HepG2 (cell line): Measurements from ENCODE around the gene SCAF4. TPM values are rescaled to one million over a fixed set of nuclear protein-coding genes. Genes with fewer than 3 reads are reported as not detected.

ENCODE experiments used
- CBX2 ChIP-seq, 2 experiments: fragments of 200-600 bp in 1 of 2; sonication (generic); formaldehyde crosslinking in 1 of 2; IDR thresholded peaks; 2 replicates each; pipeline versions ENCODE4 v1.7.0 to v1.8.1; 2018 to 2022; ENCODE audit warnings: low read depth in 2 of 2, low read length in 1 of 2, mild to moderate bottlenecking in 1 of 2, missing genetic modification reagents in 1 of 2
- GTF2F1 ChIP-seq: fragments of 150-350 bp; IDR thresholded peaks from 2 replicates; pipeline ENCODE4 v1.6.1; 2014; ENCODE audit warnings: low read length
- KLF9 ChIP-seq: IDR thresholded peaks from 2 replicates; pipeline ENCODE4 v1.6.1; 2016; ENCODE audit warnings: low read depth
- PHF21A ChIP-seq: sonication (generic); formaldehyde crosslinking; IDR thresholded peaks from 2 replicates; pipeline ENCODE4 v1.5.0; 2020; ENCODE audit warnings: mild to moderate bottlenecking, missing genetic modification reagents
- ZBTB42 ChIP-seq: sonication (generic); formaldehyde crosslinking; IDR thresholded peaks from 2 replicates; pipeline ENCODE4 v1.5.0; 2020; ENCODE audit warnings: mild to moderate bottlenecking, missing genetic modification reagents
- ZFP41 ChIP-seq: sonication (generic); formaldehyde crosslinking; IDR thresholded peaks from 2 replicates; pipeline ENCODE4 v1.4.0; 2020; ENCODE audit warnings: mild to moderate bottlenecking, missing genetic modification reagents, borderline replicate concordance
- ZNF180 ChIP-seq: sonication (generic); formaldehyde crosslinking; IDR thresholded peaks from 2 replicates; pipeline ENCODE4 v1.4.0; 2020; ENCODE audit warnings: low read depth, missing genetic modification reagents, borderline replicate concordance
- ZNF205 ChIP-seq: IDR thresholded peaks from 2 replicates; pipeline ENCODE4 v1.6.1; 2018; ENCODE audit warnings: missing biosample characterization, missing genetic modification reagents
- ZNF224 ChIP-seq: sonication (generic); formaldehyde crosslinking; IDR thresholded peaks from 2 replicates; pipeline ENCODE4 v1.5.0; 2020; ENCODE audit warnings: mild to moderate bottlenecking, missing genetic modification reagents
- ZNF30 ChIP-seq: sonication (generic); formaldehyde crosslinking; IDR thresholded peaks from 2 replicates; pipeline ENCODE4 v1.5.0; 2020; ENCODE audit warnings: mild to moderate bottlenecking, missing genetic modification reagents
- ZNF441 ChIP-seq: sonication (generic); formaldehyde crosslinking; IDR thresholded peaks from 2 replicates; pipeline ENCODE4 v1.7.0; 2021; ENCODE audit warnings: missing genetic modification reagents, borderline replicate concordance
- ZNF550 ChIP-seq: sonication (generic); formaldehyde crosslinking; IDR thresholded peaks from 2 replicates; pipeline ENCODE4 v1.4.0; 2020; ENCODE audit warnings: mild to moderate bottlenecking, missing genetic modification reagents, borderline replicate concordance
- ZNF552 ChIP-seq: sonication (generic); formaldehyde crosslinking; IDR thresholded peaks from 2 replicates; pipeline ENCODE4 v1.9.0; 2022; ENCODE audit warnings: missing genetic modification reagents, mild to moderate bottlenecking, borderline replicate concordance
- ZNF816 ChIP-seq: sonication (generic); formaldehyde crosslinking; IDR thresholded peaks from 2 replicates; pipeline ENCODE4 v1.8.0; 2022; ENCODE audit warnings: missing genetic modification reagents, mild to moderate bottlenecking, borderline replicate concordance
- polyA plus RNA-seq, 8 experiments: library from polyadenylated mRNA; depleted of rRNA in 3 of 8; stranded (reverse) in 7 of 8; unstranded in 1 of 8; fragments of >200 nt; fragmentation: Illumina TruSeq in 4 of 8; extraction: Trizol in 4 of 8; gene quantifications; 2 replicates each; pipeline versions ENCODE4 v1.2.1 to v1.2.3, GENCODE V29; 2011 to 2016; ENCODE audit warnings: low read depth in 4 of 8, missing spikeins in 1 of 8, mixed read lengths in 1 of 8; ENCODE audit not compliant: insufficient read depth in 1 of 8
- total RNA-seq, 5 experiments: library from RNA; depleted of rRNA; stranded (reverse); fragments of >200 nt; fragmentation: Illumina TruSeq; extraction: Trizol; gene quantifications; 2 replicates each; pipeline ENCODE4 v1.2.3, GENCODE V29; 2016; ENCODE audit warnings: low read depth in 1 of 5
- TF ChIP-seq, protein P1 (sequence below): sonication (generic); formaldehyde crosslinking; IDR thresholded peaks from 2 replicates; pipeline ENCODE4 v1.4.0; 2020; ENCODE audit warnings: missing genetic modification reagents, mild to moderate bottlenecking, borderline replicate concordance
- TF ChIP-seq, protein P2 (sequence below): sonication (generic); formaldehyde crosslinking; IDR thresholded peaks from 2 replicates; pipeline ENCODE4 v1.9.0; 2021; ENCODE audit warnings: mild to moderate bottlenecking, missing genetic modification reagents
- TF ChIP-seq, protein P3 (sequence below): sonication (generic); formaldehyde crosslinking; IDR thresholded peaks from 2 replicates; pipeline ENCODE4; 2020; ENCODE audit warnings: missing genetic modification reagents, mild to moderate bottlenecking, borderline replicate concordance

The SCAF4 gene
- total and polyA plus RNA-seq, 2 of the 13 experiments (the other 11 are each of a cell fraction or from before 2014, with no cell fraction given) = 9.1 to 11.5 TPM

DNA sequence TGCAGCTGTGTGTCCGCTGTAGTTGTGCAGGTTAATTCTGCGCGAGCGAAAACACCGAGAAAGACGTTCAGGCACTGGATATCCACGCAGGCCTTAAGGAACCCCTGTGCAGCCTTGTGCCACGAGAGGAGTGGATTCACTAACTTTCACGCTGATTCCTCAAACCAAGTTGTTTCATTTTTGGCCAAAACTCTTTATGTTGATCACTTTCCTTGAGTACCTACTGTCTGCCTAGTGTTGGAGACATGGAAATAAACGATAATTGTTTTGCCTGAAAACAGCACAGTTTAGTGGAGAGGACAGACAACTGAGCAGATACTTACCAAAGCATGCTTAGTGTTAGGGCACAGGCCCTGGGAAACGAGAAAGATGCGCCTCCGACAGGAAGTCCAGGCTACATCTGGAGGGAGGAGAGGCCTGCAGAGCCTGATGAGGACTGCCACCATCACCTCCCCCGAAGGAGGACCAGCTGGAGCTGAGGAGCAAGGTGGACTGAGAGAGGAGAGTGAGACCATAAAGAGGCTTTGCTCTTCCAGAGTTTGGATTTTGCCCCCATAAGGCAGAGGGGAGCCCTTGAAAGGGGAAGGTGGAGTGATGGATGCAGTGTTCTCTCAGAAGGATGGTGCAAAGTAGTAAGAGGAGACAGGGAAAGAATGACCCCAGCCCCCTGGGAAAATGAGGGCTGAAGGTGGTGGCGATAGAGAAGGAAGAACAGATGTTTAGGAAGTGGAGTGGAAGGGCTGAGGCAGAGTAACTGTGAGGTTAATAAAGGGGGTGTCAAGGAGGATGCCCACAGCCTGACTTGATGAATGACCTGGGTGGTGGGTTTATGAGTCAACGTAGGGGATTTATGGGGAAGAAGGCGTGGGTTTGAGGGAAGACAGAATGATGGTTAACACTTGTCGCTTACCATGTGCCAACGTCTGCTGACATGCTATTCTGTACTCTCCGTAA is 956 bp upstream of the SCAF4 start (continued):
- TF ChIP-seq ZNF816 (CRISPR knock-in tag) = 0 out of 2 replicates have a peak, but pooled peaks have one; percentile 1
- TF ChIP-seq ZNF441 (CRISPR knock-in tag) = 0 out of 2 replicates have a peak, but pooled peaks have one; percentile 13
- 0 out of 2 replicates have a peak, but pooled peaks have one; percentile 10 for TF ChIP-seq ZNF205
- TF ChIP-seq, protein P1, sequence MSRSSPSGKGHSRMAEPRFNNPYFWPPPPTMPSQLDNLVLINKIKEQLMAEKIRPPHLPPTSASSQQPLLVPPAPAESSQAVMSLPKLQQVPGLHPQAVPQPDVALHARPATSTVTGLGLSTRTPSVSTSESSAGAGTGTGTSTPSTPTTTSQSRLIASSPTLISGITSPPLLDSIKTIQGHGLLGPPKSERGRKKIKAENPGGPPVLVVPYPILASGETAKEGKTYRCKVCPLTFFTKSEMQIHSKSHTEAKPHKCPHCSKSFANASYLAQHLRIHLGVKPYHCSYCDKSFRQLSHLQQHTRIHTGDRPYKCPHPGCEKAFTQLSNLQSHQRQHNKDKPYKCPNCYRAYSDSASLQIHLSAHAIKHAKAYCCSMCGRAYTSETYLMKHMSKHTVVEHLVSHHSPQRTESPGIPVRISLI (CRISPR knock-in tag) = 0 out of 2 replicates have a peak, but pooled peaks have one; percentile 2
- TF ChIP-seq ZBTB42 = no peak
- TF ChIP-seq ZNF224 (CRISPR knock-in tag) = no peak
- TF ChIP-seq CBX2 (IDR thresholded peaks at IDR 0.05; ENCODE audit: low read depth, low read length) = no peak
- no peak for TF ChIP-seq CBX2 (CRISPR knock-in tag; IDR thresholded peaks at IDR 0.05; ENCODE audit: low read depth)
- peak; percentile 26; the same call in 1 of the 2 replicates for TF ChIP-seq ZNF30
- TF ChIP-seq, protein P2, sequence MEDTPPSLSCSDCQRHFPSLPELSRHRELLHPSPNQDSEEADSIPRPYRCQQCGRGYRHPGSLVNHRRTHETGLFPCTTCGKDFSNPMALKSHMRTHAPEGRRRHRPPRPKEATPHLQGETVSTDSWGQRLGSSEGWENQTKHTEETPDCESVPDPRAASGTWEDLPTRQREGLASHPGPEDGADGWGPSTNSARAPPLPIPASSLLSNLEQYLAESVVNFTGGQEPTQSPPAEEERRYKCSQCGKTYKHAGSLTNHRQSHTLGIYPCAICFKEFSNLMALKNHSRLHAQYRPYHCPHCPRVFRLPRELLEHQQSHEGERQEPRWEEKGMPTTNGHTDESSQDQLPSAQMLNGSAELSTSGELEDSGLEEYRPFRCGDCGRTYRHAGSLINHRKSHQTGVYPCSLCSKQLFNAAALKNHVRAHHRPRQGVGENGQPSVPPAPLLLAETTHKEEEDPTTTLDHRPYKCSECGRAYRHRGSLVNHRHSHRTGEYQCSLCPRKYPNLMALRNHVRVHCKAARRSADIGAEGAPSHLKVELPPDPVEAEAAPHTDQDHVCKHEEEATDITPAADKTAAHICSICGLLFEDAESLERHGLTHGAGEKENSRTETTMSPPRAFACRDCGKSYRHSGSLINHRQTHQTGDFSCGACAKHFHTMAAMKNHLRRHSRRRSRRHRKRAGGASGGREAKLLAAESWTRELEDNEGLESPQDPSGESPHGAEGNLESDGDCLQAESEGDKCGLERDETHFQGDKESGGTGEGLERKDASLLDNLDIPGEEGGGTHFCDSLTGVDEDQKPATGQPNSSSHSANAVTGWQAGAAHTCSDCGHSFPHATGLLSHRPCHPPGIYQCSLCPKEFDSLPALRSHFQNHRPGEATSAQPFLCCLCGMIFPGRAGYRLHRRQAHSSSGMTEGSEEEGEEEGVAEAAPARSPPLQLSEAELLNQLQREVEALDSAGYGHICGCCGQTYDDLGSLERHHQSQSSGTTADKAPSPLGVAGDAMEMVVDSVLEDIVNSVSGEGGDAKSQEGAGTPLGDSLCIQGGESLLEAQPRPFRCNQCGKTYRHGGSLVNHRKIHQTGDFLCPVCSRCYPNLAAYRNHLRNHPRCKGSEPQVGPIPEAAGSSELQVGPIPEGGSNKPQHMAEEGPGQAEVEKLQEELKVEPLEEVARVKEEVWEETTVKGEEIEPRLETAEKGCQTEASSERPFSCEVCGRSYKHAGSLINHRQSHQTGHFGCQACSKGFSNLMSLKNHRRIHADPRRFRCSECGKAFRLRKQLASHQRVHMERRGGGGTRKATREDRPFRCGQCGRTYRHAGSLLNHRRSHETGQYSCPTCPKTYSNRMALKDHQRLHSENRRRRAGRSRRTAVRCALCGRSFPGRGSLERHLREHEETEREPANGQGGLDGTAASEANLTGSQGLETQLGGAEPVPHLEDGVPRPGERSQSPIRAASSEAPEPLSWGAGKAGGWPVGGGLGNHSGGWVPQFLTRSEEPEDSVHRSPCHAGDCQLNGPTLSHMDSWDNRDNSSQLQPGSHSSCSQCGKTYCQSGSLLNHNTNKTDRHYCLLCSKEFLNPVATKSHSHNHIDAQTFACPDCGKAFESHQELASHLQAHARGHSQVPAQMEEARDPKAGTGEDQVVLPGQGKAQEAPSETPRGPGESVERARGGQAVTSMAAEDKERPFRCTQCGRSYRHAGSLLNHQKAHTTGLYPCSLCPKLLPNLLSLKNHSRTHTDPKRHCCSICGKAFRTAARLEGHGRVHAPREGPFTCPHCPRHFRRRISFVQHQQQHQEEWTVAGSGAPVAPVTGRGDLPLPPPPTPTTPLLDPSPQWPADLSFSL (CRISPR knock-in tag) = 0 out of 2 replicates have a peak, but pooled peaks have one; percentile 26
- peak; percentile 11; the same call in 1 of the 2 replicates for TF ChIP-seq PHF21A (CRISPR knock-in tag)
- TF ChIP-seq KLF9 (CRISPR knock-in tag) = no peak
- TF ChIP-seq ZNF550 (CRISPR knock-in tag) = no peak
- no peak for TF ChIP-seq ZNF180
- no peak for TF ChIP-seq GTF2F1
- TF ChIP-seq ZNF552 (CRISPR knock-in tag) = 0 out of 2 replicates have a peak, but pooled peaks have one; percentile 5
- TF ChIP-seq ZFP41 = no peak
- TF ChIP-seq, protein P3, sequence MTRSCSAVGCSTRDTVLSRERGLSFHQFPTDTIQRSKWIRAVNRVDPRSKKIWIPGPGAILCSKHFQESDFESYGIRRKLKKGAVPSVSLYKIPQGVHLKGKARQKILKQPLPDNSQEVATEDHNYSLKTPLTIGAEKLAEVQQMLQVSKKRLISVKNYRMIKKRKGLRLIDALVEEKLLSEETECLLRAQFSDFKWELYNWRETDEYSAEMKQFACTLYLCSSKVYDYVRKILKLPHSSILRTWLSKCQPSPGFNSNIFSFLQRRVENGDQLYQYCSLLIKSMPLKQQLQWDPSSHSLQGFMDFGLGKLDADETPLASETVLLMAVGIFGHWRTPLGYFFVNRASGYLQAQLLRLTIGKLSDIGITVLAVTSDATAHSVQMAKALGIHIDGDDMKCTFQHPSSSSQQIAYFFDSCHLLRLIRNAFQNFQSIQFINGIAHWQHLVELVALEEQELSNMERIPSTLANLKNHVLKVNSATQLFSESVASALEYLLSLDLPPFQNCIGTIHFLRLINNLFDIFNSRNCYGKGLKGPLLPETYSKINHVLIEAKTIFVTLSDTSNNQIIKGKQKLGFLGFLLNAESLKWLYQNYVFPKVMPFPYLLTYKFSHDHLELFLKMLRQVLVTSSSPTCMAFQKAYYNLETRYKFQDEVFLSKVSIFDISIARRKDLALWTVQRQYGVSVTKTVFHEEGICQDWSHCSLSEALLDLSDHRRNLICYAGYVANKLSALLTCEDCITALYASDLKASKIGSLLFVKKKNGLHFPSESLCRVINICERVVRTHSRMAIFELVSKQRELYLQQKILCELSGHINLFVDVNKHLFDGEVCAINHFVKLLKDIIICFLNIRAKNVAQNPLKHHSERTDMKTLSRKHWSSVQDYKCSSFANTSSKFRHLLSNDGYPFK (CRISPR knock-in tag) = peak; percentile 23; the same call in 1 of the 2 replicates
